T-cell (primary cell): ENCODE measurements around the gene PRKAA1. TPM values are rescaled to one million over a fixed set of nuclear protein-coding genes. Genes with fewer than 3 reads are reported as not detected.

ENCODE experiments used
- ATAC-seq, 4 experiments: fragments of 200-7000 bp in 3 of 4; fragments of 150-1000 bp in 1 of 4; cut with Tn5 transposase; replicated peaks in 1 of 4; 1 replicate in 3 of 4; 2 replicates in 1 of 4; pipeline ENCODE4 v1.10.0; 2021; ENCODE audit warnings: moderate library complexity in 3 of 4, mild to moderate bottlenecking in 2 of 4, moderate number of reproducible peaks in 1 of 4
- CTCF ChIA-PET, 2 donors: fragments of 300-600 bp; sonication (Branson Sonifier 250); formaldehyde crosslinking; loops; one replicate each; lab custom pipeline; 2022; ENCODE audit warnings: antibody characterized with exemption in 2 of 2; lab: Charles Lee
- POLR2A ChIA-PET, 2 donors: fragments of 300-600 bp; sonication (Branson Sonifier 250); formaldehyde crosslinking; loops; one replicate each; lab custom pipeline; 2022; ENCODE audit warnings: antibody characterized with exemption in 2 of 2; lab: Charles Lee
- DNase-seq, 35 experiments: peaks; one replicate each; pipeline versions ENCODE4 v3.0.0 to v3.0.0-alpha.2; 2013 to 2023
- H3K27ac ChIP-seq: one replicate; pipeline ENCODE4 v1.5.1; 2013; ENCODE audit warnings: low read length
- H3K27me3 ChIP-seq, 2 experiments: replicated peaks in 1 of 2; 1 replicate in 1 of 2; 2 replicates in 1 of 2; pipeline versions ENCODE4 v1.6.1 to v1.7.0; 2013; ENCODE audit warnings: low read length in 1 of 2, mixed read lengths in 1 of 2; ENCODE audit not compliant: control insufficient read depth in 2 of 2, insufficient read depth in 2 of 2; ENCODE audit errors: extremely low read depth in 1 of 2
- H3K36me3 ChIP-seq, 2 donors: 1 replicate in 1 of 2; 2 replicates in 1 of 2; pipeline versions ENCODE4 v1.6.1 to v1.7.0; 2013; ENCODE audit warnings: low read length in 1 of 2; ENCODE audit not compliant: control insufficient read depth in 2 of 2, insufficient read depth in 1 of 2; ENCODE audit errors: extremely low read depth in 1 of 2
- H3K4me1 ChIP-seq, 2 experiments: 1 replicate in 1 of 2; 2 replicates in 1 of 2; pipeline versions ENCODE4 v1.6.1 to v1.7.0; 2013; ENCODE audit warnings: low read length in 2 of 2, mixed read lengths in 1 of 2; ENCODE audit not compliant: insufficient read depth in 2 of 2, control insufficient read depth in 1 of 2; ENCODE audit errors: extremely low read depth in 1 of 2
- H3K4me3 ChIP-seq, 2 donors: 1 replicate in 1 of 2; 2 replicates in 1 of 2; pipeline versions ENCODE4 v1.5.1 to v1.7.0; 2013; ENCODE audit warnings: mild to moderate bottlenecking in 2 of 2, low read length in 1 of 2, moderate library complexity in 1 of 2; ENCODE audit not compliant: control insufficient read depth in 1 of 2; ENCODE audit errors: extremely low read depth in 1 of 2
- H3K9me3 ChIP-seq: 2 replicates; pipeline ENCODE4 v1.7.0; 2013
- H3K27ac Mint-ChIP-seq, 2 donors: one replicate each; pipeline ENCODE4 v1.8.0; 2020 to 2021; ENCODE audit warnings: mild to moderate bottlenecking in 2 of 2, mixed read lengths in 2 of 2
- H3K27me3 Mint-ChIP-seq, 2 donors: one replicate each; pipeline ENCODE4 v1.8.0; 2021 to 2022; ENCODE audit warnings: mixed read lengths in 2 of 2
- H3K36me3 Mint-ChIP-seq: one replicate; pipeline ENCODE4 v1.8.0; 2021; ENCODE audit warnings: mixed read lengths
- H3K4me1 Mint-ChIP-seq, 3 donors: one replicate each; pipeline ENCODE4 v1.8.0; 2020 to 2022; ENCODE audit warnings: mixed read lengths in 3 of 3, mild to moderate bottlenecking in 1 of 3
- H3K4me3 Mint-ChIP-seq, 3 donors: one replicate each; pipeline ENCODE4 v1.8.0; 2020 to 2022; ENCODE audit warnings: mild to moderate bottlenecking in 3 of 3, mixed read lengths in 3 of 3, moderate library complexity in 3 of 3
- H3K9me3 Mint-ChIP-seq, 3 donors: one replicate each; pipeline ENCODE4 v1.8.0; 2020 to 2022; ENCODE audit warnings: mixed read lengths in 3 of 3
- WGBS: methylation state at CpG from one replicate; pipeline ENCODE4 v1.1.5; 2013; ENCODE audit warnings: missing lambda C conversion rate; ENCODE audit not compliant: insufficient coverage; 5-methylcytosine and 5-hydroxymethylcytosine counted together
- total RNA-seq, 35 experiments: library from RNA in 6 of 35; stranded (reverse) in 6 of 35; fragments of 120-200 nt in 1 of 35; gene quantifications; one replicate each; pipeline versions ENCODE4 v1.2.1 to v1.2.4 and lab custom pipeline; 2013 to 2026

Gene PRKAA1
- total RNA-seq, 5 donors from 2014 or later (not counting 1 experiment from before 2014, with no cell fraction given) = 92.3 to 112 (median 96.7) TPM

DNA sequence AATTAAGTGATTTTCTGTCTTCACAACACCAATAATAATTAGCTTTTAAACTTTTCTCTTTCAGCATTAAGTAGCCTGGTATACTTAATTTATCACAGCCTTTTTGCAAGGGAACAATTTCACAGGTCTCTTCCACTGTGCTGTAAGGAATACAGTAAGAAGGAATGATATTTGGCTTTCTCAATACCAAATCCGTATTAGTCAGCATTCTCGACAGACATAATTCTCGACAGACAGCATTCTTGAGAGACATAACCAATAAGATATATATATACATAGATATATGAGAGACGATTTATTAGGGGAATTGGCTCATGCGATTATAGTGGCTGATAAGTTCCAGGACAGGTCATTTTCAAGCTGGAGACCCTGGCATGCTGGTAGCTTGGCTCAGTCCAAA is 18.0 kb downstream of the PRKAA1 start:
- H3K4me3 Mint-ChIP-seq = no peak overlapping the region
- CTCF ChIA-PET = no interaction called here
- Histone ChIP-seq H3K4me3 (no peak overlapping the region), H3K4me1 (no peaks in the 10 kb centered on the region), H3K36me3 (peaks cover 0 to 17% of the 10 kb centered on the region in 2 donors), H3K27me3 (no peaks in the 10 kb centered on the region), H3K9me3 (no peaks in the 10 kb centered on the region), H3K27ac (no peak overlapping the region)
- ATAC-seq (no peak), DNase-seq (no peak)
- no peaks in the 10 kb centered on the region for H3K27me3 Mint-ChIP-seq
- WGBS = 100% methylated on average over 2 of the region's 5 CpGs
- no peaks in the 10 kb centered on the region for H3K9me3 Mint-ChIP-seq
- no peak overlapping the region for H3K27ac Mint-ChIP-seq
- POLR2A ChIA-PET = interaction anchor here in 1 of 2 donors (0.6 kb wide), 1 partner anchor 19 kb away, joined by 7 read pairs; no protein-coding TSS in a partner anchor
- peaks cover 48 to 62% (median 57%) of the 10 kb centered on the region in 3 donors for H3K4me1 Mint-ChIP-seq
- H3K36me3 Mint-ChIP-seq = peaks cover 19% of the 10 kb centered on the region

DNA sequence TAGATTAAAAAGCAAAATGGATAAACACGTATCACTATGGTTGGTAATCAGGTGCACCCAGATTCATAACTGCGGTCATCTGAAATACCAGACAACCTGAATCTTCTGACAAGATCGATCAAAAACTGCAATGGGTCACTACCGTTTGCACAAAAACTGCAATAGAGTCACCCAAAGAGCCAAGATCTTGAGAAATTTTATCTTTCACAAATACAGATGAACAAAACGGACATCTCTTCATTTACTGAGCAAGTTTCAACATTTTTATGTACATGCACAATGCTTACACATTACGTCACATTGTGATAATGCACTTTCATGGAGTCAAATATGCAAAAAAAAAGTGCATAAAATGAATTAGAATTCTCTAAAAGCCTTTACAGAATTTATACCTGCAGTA is 18.6 kb downstream of the PRKAA1 start:
- no peak overlapping the region for H3K4me3 ChIP-seq
- H3K27ac ChIP-seq = no peak overlapping the region
- H3K36me3 ChIP-seq = peaks cover 0 to 23% of the 10 kb centered on the region in 2 donors
- no peaks in the 10 kb centered on the region for H3K9me3 Mint-ChIP-seq
- H3K4me1 ChIP-seq = no peaks in the 10 kb centered on the region
- POLR2A ChIA-PET = interaction anchor here in 1 of 2 donors (0.6 kb wide), 1 partner anchor 19 kb away, joined by 7 read pairs; no protein-coding TSS in a partner anchor
- H3K27me3 Mint-ChIP-seq = no peaks in the 10 kb centered on the region
- DNase-seq (no peak), ATAC-seq (no peak)
- no peaks in the 10 kb centered on the region for H3K9me3 ChIP-seq
- CTCF ChIA-PET = no interaction called here
- peaks cover 21% of the 10 kb centered on the region for H3K36me3 Mint-ChIP-seq
- peaks cover 45 to 60% (median 55%) of the 10 kb centered on the region in 3 donors for H3K4me1 Mint-ChIP-seq
- H3K27ac Mint-ChIP-seq = no peak overlapping the region
- H3K4me3 Mint-ChIP-seq = no peak overlapping the region
- no peaks in the 10 kb centered on the region for H3K27me3 ChIP-seq
- WGBS = 100% methylated on average over 1 of the region's 6 CpGs

DNA sequence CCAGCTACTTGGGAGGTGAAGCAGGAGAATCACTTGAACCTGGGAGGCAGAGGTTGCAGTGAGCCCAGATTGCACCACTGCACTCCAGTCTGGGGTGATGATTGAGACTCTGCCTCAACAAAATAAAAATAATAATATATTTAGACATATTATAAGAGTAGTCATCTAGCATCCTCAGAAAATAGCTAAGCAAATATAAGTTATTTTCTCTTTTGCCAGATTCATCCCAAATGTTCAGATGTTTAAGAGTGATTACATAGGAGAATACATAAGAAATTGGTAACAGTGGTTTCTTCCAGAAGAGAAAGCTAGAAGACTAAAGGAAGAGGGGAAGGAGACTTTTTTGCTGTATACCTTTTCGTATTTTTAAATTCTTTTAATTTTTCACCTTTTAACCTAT is 20.0 kb downstream of the PRKAA1 start:
- POLR2A ChIA-PET = interaction anchor here in 1 of 2 donors (1.0 kb wide), 1 partner anchor 10 kb away, joined by 3 read pairs; no protein-coding TSS in a partner anchor
- CTCF ChIA-PET = interaction anchor here in 1 of 2 donors (0.6 to 0.7 kb wide), 2 partner anchors 19 to 972 kb away, joined by 3 to 8 read pairs; no protein-coding TSS in a partner anchor

GRCh38 chr5:40776658-40776977 is 21.6 kb downstream of the PRKAA1 start:
- H3K4me3 Mint-ChIP-seq = no peak overlapping the region
- Histone ChIP-seq H3K4me1 (no peaks in the 10 kb centered on the region), H3K4me3 (no peak overlapping the region), H3K27me3 (no peaks in the 10 kb centered on the region), H3K27ac (no peak overlapping the region), H3K36me3 (peaks cover 4 to 42% of the 10 kb centered on the region in 2 donors), H3K9me3 (no peaks in the 10 kb centered on the region)
- no peaks in the 10 kb centered on the region for H3K9me3 Mint-ChIP-seq
- peaks cover 20% of the 10 kb centered on the region for H3K36me3 Mint-ChIP-seq
- ChIA-PET CTCF (interaction anchor here in 1 of 2 donors (1.0 kb wide), 1 partner anchor 20 kb away, joined by 3 read pairs; no protein-coding TSS in a partner anchor), POLR2A (interaction anchor here in 1 of 2 donors (0.6 kb wide), 1 partner anchor 66 kb away, joined by 5 read pairs; no protein-coding TSS in a partner anchor)
- H3K27ac Mint-ChIP-seq = no peak overlapping the region
- WGBS = no CpG with 5 or more reads among the region's 1 CpG
- ATAC-seq (no peak), DNase-seq (no peak)
- no peaks in the 10 kb centered on the region for H3K27me3 Mint-ChIP-seq
- peaks cover 23 to 36% (median 31%) of the 10 kb centered on the region in 3 donors for H3K4me1 Mint-ChIP-seq

More for the DNA sequence above, 20.0 kb downstream of the PRKAA1 start:
- Mint-ChIP-seq H3K27ac (no peak overlapping the region), H3K4me3 (no peak overlapping the region), H3K4me1 (peaks cover 36 to 47% (median 44%) of the 10 kb centered on the region in 3 donors), H3K27me3 (no peaks in the 10 kb centered on the region), H3K36me3 (peaks cover 20% of the 10 kb centered on the region), H3K9me3 (no peaks in the 10 kb centered on the region)
- ATAC-seq (no peak), DNase-seq (no peak)
- H3K9me3 ChIP-seq = no peaks in the 10 kb centered on the region
- no peak overlapping the region for H3K4me3 ChIP-seq
- WGBS = no CpG with 5 or more reads among the region's 1 CpG
- H3K27ac ChIP-seq = no peak overlapping the region
- H3K4me1 ChIP-seq = no peaks in the 10 kb centered on the region
- peaks cover 0 to 31% of the 10 kb centered on the region in 2 donors for H3K36me3 ChIP-seq
- no peaks in the 10 kb centered on the region for H3K27me3 ChIP-seq

- H3K4me3 Mint-ChIP-seq = no peak overlapping the region
- Histone ChIP-seq H3K27me3 (no peaks in the 10 kb centered on the region), H3K36me3 (peaks cover 7 to 48% of the 10 kb centered on the region in 2 donors), H3K4me3 (no peak overlapping the region), H3K27ac (no peak overlapping the region), H3K4me1 (no peaks in the 10 kb centered on the region), H3K9me3 (no peaks in the 10 kb centered on the region)
- H3K4me1 Mint-ChIP-seq = peaks cover 19 to 30% (median 25%) of the 10 kb centered on the region in 3 donors
- H3K27ac Mint-ChIP-seq = no peak overlapping the region
- ChIA-PET POLR2A (no interaction called here), CTCF (interaction anchor here in 1 of 2 donors (1.2 kb wide), 1 partner anchor 24 kb away, joined by 3 read pairs; no protein-coding TSS in a partner anchor)
- H3K36me3 Mint-ChIP-seq = peaks cover 20% of the 10 kb centered on the region
- no peaks in the 10 kb centered on the region for H3K9me3 Mint-ChIP-seq
- no peaks in the 10 kb centered on the region for H3K27me3 Mint-ChIP-seq
- ATAC-seq (no peak), DNase-seq (no peak)
- WGBS = 95% methylated on average over 6 of the region's 6 CpGs
Measured at GRCh38 chr5:40775846-40776657, 22.1 kb downstream of the PRKAA1 start.

DNA sequence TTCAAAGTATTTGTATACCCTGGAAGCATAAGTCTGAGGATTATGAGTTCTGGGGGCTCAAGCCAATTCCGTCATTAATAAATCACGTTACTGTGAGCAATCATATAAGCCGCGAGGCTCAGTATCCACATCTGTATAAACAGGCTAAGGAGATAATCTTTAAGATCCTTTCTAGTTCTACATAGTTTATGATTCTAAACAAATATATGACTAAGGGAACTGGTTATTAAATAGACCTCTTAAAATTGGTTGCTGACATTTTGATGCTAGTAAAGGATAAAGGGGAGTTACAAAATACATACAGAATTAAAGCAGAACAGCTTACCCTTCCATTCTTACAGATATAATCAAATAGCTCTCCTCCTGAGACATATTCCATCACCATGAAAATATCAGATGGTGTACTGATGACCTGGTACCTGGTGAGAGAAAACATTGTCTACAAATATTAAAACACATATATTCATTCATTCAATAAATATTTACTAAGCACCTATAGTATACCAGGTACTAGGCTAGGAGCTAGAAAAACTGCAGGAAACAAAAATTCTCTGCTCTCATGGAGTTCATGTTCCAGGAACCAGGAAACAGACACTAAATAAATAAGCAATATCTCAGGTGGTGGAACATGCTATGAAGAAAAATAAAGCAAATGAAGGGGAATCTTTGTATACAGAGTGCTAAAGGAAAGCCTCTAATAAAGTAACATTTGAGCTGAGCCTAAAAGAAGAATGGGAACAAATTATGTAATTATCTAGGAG is 22.9 kb downstream of the PRKAA1 start:
- ATAC-seq (no peak), DNase-seq (no peak)
- Histone ChIP-seq H3K4me3 (no peak overlapping the region), H3K27ac (no peak overlapping the region), H3K9me3 (no peaks in the 10 kb centered on the region), H3K36me3 (peaks cover 7 to 48% of the 10 kb centered on the region in 2 donors), H3K27me3 (no peaks in the 10 kb centered on the region), H3K4me1 (no peaks in the 10 kb centered on the region)
- no peaks in the 10 kb centered on the region for H3K27me3 Mint-ChIP-seq
- ChIA-PET POLR2A (no interaction called here), CTCF (interaction anchor here in 1 of 2 donors (0.7 to 1.2 kb wide), 2 partner anchors 23 to 24 kb away, joined by 3 read pairs; no protein-coding TSS in a partner anchor)
- H3K4me3 Mint-ChIP-seq = no peak overlapping the region
- peaks cover 20% of the 10 kb centered on the region for H3K36me3 Mint-ChIP-seq
- H3K4me1 Mint-ChIP-seq = peaks cover 13 to 22% (median 17%) of the 10 kb centered on the region in 3 donors
- no peaks in the 10 kb centered on the region for H3K9me3 Mint-ChIP-seq
- no peak overlapping the region for H3K27ac Mint-ChIP-seq
- WGBS = no CpG with 5 or more reads among the region's 4 CpGs
